ENCODE measurements around the gene ADCY2. TPM values are rescaled to one million over a fixed set of nuclear protein-coding genes. Genes with fewer than 3 reads are reported as not detected.

ADCY2 gene
- total RNA-seq, 5 donors from 2014 or later (not counting 1 experiment from before 2014, with no cell fraction given) = 0.23 to 0.32 TPM; not detected in 3

DNA sequence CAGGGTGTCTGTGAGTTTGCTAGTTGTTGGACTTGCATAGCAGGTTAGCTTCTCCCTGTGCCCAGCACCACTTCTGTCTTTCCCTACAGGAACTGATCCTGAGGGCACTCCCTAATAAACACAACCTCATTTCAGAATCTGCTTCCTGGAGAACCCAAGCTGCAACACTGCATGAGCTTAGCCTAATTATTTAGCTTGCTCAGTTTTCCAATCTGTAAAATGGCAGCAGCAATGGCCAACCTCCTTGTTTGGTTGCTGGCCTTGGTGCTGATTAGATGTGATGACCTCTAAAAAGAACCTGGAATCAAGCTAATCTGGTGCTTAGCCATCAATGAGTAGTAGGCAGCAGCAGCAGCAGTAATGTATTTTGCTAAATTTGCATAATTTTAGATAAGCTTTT lies 133.9 kb downstream of the ADCY2 start:
- H3K4me1 Mint-ChIP-seq = no peaks in the 10 kb centered on the region
- no peak overlapping the region for H3K27ac Mint-ChIP-seq
- no peak for ATAC-seq (replicated peaks in 1 of 4)
- Histone ChIP-seq H3K4me1 (ENCODE audit: control insufficient read depth in 1 of 2, extremely low read depth in 1 of 2, insufficient read depth in 2 of 2, low read length in 2 of 2) (no peaks in the 10 kb centered on the region), H3K27me3 (replicated peaks in 1 of 2; ENCODE audit: control insufficient read depth in 2 of 2, extremely low read depth in 1 of 2, insufficient read depth in 2 of 2, low read length in 1 of 2) (no peaks in the 10 kb centered on the region), H3K36me3 (ENCODE audit: control insufficient read depth in 2 of 2, extremely low read depth in 1 of 2, insufficient read depth in 1 of 2, low read length in 1 of 2) (no peaks in the 10 kb centered on the region), H3K9me3 (no peaks in the 10 kb centered on the region), H3K4me3 (ENCODE audit: control insufficient read depth in 1 of 2, extremely low read depth in 1 of 2, low read length in 1 of 2) (no peak overlapping the region), H3K27ac (ENCODE audit: low read length) (no peak overlapping the region)
- CTCF ChIA-PET = no interaction called here
- DNase-seq = no peak
- POLR2A ChIA-PET = no interaction called here
- H3K27me3 Mint-ChIP-seq = peaks cover 0 to 3% of the 10 kb centered on the region in 2 donors
- peaks cover 3 to 5% (median 4%) of the 10 kb centered on the region in 3 donors for H3K9me3 Mint-ChIP-seq
- no peaks in the 10 kb centered on the region for H3K36me3 Mint-ChIP-seq
- H3K4me3 Mint-ChIP-seq = no peak overlapping the region

DNA sequence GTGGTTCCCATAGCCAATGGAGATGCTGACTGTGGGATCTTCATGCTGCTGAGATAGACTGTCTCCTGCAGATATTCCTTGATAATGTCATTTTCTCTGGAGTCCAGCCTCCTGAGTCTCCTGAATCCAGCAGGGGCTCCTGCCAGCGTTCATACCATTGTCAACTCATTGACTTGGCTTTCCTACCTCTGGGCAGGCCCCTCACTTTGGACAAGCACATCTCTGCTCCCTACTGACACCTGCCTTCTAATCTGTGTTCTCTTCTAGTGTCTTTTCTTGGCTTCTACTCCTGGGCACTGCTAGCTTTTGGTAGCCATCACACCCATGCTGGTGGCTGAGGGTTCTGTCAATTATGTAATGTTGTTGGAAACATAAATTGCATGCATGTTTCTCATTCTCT lies 138.0 kb downstream of the ADCY2 start:
- no peak overlapping the region for H3K4me3 ChIP-seq (ENCODE audit: control insufficient read depth in 1 of 2, extremely low read depth in 1 of 2, low read length in 1 of 2)
- ATAC-seq (replicated peaks in 1 of 4) (no peak), DNase-seq (no peak)
- no peak overlapping the region for H3K27ac Mint-ChIP-seq
- CTCF ChIA-PET = no interaction called here
- peaks cover 3 to 5% (median 4%) of the 10 kb centered on the region in 3 donors for H3K9me3 Mint-ChIP-seq
- no peaks in the 10 kb centered on the region for H3K36me3 ChIP-seq (ENCODE audit: control insufficient read depth in 2 of 2, extremely low read depth in 1 of 2, insufficient read depth in 1 of 2, low read length in 1 of 2)
- no peak overlapping the region for H3K27ac ChIP-seq (ENCODE audit: low read length)
- H3K36me3 Mint-ChIP-seq = no peaks in the 10 kb centered on the region
- WGBS (ENCODE audit: insufficient coverage) = 17% methylated on average over 1 of the region's 1 CpG
- POLR2A ChIA-PET = no interaction called here
- H3K27me3 ChIP-seq (replicated peaks in 1 of 2; ENCODE audit: control insufficient read depth in 2 of 2, extremely low read depth in 1 of 2, insufficient read depth in 2 of 2, low read length in 1 of 2) = no peaks in the 10 kb centered on the region
- H3K4me3 Mint-ChIP-seq = no peak overlapping the region
- H3K4me1 Mint-ChIP-seq = no peaks in the 10 kb centered on the region
- no peaks in the 10 kb centered on the region for H3K4me1 ChIP-seq (ENCODE audit: control insufficient read depth in 1 of 2, extremely low read depth in 1 of 2, insufficient read depth in 2 of 2, low read length in 2 of 2)
- peaks cover 0 to 3% of the 10 kb centered on the region in 2 donors for H3K27me3 Mint-ChIP-seq
- H3K9me3 ChIP-seq = no peaks in the 10 kb centered on the region

DNA sequence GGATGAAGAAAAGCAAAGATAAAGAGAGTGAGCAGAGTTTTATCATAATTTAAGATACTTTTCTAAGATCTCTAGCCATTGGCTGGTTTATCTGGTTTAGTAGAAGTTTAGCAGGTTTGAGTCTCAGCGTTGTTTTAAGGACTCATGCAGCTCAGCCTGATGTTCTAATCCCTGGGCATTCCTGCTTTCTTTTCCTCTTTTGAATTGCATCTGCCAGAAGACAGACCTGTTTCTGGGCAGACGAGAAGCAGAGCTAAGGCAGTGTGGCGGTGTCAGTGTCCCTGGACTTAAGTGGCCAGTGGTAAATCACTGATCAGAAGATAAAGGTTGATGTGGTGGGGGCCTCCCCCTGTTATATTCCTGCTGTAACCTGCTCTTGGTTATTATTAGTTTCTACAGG lies 138.6 kb downstream of the ADCY2 start:
- peaks cover 3 to 5% (median 4%) of the 10 kb centered on the region in 3 donors for H3K9me3 Mint-ChIP-seq
- WGBS (ENCODE audit: insufficient coverage) = no CpG with 5 or more reads among the region's 3 CpGs
- Histone ChIP-seq H3K36me3 (ENCODE audit: control insufficient read depth in 2 of 2, extremely low read depth in 1 of 2, insufficient read depth in 1 of 2, low read length in 1 of 2) (no peaks in the 10 kb centered on the region), H3K27ac (ENCODE audit: low read length) (no peak overlapping the region), H3K4me1 (ENCODE audit: control insufficient read depth in 1 of 2, extremely low read depth in 1 of 2, insufficient read depth in 2 of 2, low read length in 2 of 2) (no peaks in the 10 kb centered on the region), H3K4me3 (ENCODE audit: control insufficient read depth in 1 of 2, extremely low read depth in 1 of 2, low read length in 1 of 2) (no peak overlapping the region), H3K27me3 (replicated peaks in 1 of 2; ENCODE audit: control insufficient read depth in 2 of 2, extremely low read depth in 1 of 2, insufficient read depth in 2 of 2, low read length in 1 of 2) (no peaks in the 10 kb centered on the region), H3K9me3 (no peaks in the 10 kb centered on the region)
- H3K27me3 Mint-ChIP-seq = peaks cover 0 to 3% of the 10 kb centered on the region in 2 donors
- CTCF ChIA-PET = no interaction called here
- H3K27ac Mint-ChIP-seq = no peak overlapping the region
- DNase-seq (no peak), ATAC-seq (replicated peaks in 1 of 4) (no peak)
- POLR2A ChIA-PET = no interaction called here
- H3K4me1 Mint-ChIP-seq = no peaks in the 10 kb centered on the region
- H3K36me3 Mint-ChIP-seq = no peaks in the 10 kb centered on the region
- no peak overlapping the region for H3K4me3 Mint-ChIP-seq

DNA sequence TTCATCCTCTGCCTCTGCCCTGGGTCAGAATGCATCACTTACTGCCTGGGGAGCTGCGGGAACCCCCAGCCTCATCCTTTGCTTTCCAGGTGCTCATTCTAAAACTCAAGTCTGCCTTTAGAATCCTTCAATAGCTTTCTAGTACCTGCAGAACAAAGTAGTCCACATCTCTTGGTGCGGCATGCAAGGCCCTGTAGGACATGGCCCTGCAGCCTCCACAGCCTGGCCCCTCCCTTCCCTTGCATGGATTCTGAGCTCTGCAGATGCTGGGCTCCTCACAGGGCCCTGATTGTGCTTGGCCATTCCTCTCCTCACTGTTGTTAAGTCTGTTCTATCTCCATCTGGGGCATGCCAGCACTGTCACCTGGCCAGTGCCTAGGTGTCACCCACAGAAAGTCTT lies 141.6 kb downstream of the ADCY2 start:
- ATAC-seq (replicated peaks in 1 of 4) (no peak), DNase-seq (no peak)
- WGBS (ENCODE audit: insufficient coverage) = 100% methylated on average over 2 of the region's 2 CpGs
- Mint-ChIP-seq H3K4me3 (no peak overlapping the region), H3K36me3 (no peaks in the 10 kb centered on the region), H3K4me1 (no peaks in the 10 kb centered on the region), H3K9me3 (no peaks in the 10 kb centered on the region), H3K27ac (no peak overlapping the region), H3K27me3 (peaks cover 0 to 8% of the 10 kb centered on the region in 2 donors)
- no peaks in the 10 kb centered on the region for H3K27me3 ChIP-seq (replicated peaks in 1 of 2; ENCODE audit: control insufficient read depth in 2 of 2, extremely low read depth in 1 of 2, insufficient read depth in 2 of 2, low read length in 1 of 2)
- no peak overlapping the region for H3K27ac ChIP-seq (ENCODE audit: low read length)
- no peaks in the 10 kb centered on the region for H3K4me1 ChIP-seq (ENCODE audit: control insufficient read depth in 1 of 2, extremely low read depth in 1 of 2, insufficient read depth in 2 of 2, low read length in 2 of 2)
- no peak overlapping the region for H3K4me3 ChIP-seq (ENCODE audit: control insufficient read depth in 1 of 2, extremely low read depth in 1 of 2, low read length in 1 of 2)
- CTCF ChIA-PET = no interaction called here
- H3K9me3 ChIP-seq = no peaks in the 10 kb centered on the region
- POLR2A ChIA-PET = no interaction called here
- no peaks in the 10 kb centered on the region for H3K36me3 ChIP-seq (ENCODE audit: control insufficient read depth in 2 of 2, extremely low read depth in 1 of 2, insufficient read depth in 1 of 2, low read length in 1 of 2)

DNA sequence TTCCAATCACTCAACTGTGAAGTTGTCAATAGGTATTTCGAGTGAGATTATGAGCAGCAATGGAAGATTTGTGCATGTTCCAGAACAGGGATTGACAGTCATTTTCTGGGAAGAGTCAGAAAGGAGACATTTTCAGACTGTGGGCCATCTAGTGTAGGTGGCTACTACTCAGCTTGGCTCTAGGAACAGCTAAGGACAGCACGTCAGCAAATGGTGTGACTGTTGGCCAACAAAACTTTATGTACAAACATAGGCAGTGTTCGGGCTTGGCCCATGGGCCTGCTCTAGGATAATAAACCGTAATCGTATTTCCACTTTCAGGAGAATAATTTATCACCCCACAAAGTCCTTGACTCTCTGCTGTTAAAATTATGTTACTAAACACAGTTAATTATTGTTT lies 143.6 kb downstream of the ADCY2 start:
- no peak for DNase-seq
- Histone ChIP-seq H3K36me3 (ENCODE audit: control insufficient read depth in 2 of 2, extremely low read depth in 1 of 2, insufficient read depth in 1 of 2, low read length in 1 of 2) (no peaks in the 10 kb centered on the region), H3K9me3 (no peaks in the 10 kb centered on the region), H3K4me1 (ENCODE audit: control insufficient read depth in 1 of 2, extremely low read depth in 1 of 2, insufficient read depth in 2 of 2, low read length in 2 of 2) (no peaks in the 10 kb centered on the region), H3K27ac (ENCODE audit: low read length) (no peak overlapping the region), H3K27me3 (replicated peaks in 1 of 2; ENCODE audit: control insufficient read depth in 2 of 2, extremely low read depth in 1 of 2, insufficient read depth in 2 of 2, low read length in 1 of 2) (no peaks in the 10 kb centered on the region), H3K4me3 (ENCODE audit: control insufficient read depth in 1 of 2, extremely low read depth in 1 of 2, low read length in 1 of 2) (no peak overlapping the region)
- H3K9me3 Mint-ChIP-seq = no peaks in the 10 kb centered on the region
- CTCF ChIA-PET = no interaction called here
- H3K4me1 Mint-ChIP-seq = no peaks in the 10 kb centered on the region
- ATAC-seq (replicated peaks in 1 of 4) = no peak
- no peaks in the 10 kb centered on the region for H3K36me3 Mint-ChIP-seq
- no peak overlapping the region for H3K4me3 Mint-ChIP-seq
- H3K27me3 Mint-ChIP-seq = peaks cover 0 to 8% of the 10 kb centered on the region in 2 donors
- H3K27ac Mint-ChIP-seq = no peak overlapping the region
- WGBS (ENCODE audit: insufficient coverage) = 70% methylated on average over 2 of the region's 5 CpGs
- POLR2A ChIA-PET = no interaction called here

DNA sequence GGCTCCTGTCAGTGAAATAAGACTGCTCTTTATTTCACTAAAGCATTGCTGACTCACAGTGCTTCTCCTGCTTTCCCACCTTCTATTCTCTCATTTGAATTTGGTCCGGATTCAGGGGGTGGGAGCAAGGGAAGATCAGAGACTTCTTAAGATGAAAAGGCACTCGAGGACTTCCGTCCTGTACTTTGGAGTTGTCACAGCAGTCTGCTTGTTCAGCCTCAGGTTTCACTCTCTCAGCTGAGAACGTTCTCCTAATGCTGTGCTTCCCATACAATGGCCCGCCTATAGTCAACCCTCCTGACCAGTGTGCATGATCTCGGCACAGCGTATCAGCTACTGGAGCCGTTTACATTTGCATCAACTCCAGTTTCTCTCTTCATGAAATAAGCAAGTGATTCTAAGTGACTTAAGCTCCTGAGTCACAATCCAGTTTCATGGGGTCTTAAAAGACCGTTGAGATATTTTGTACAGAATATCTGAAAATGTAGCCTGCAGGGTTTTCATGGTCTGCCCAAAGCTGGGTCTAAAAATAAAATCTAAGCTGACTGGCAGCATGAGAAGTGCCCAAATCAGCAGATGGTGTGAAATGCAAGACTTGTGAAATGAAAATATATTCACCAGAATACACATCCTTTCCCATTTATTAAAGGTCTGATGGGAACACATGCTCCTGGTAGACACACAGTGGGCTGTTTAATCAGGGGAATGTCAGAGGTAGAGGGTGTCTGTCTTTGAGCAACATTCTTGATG lies 145.0 kb downstream of the ADCY2 start:
- no peaks in the 10 kb centered on the region for H3K27me3 ChIP-seq (replicated peaks in 1 of 2; ENCODE audit: control insufficient read depth in 2 of 2, extremely low read depth in 1 of 2, insufficient read depth in 2 of 2, low read length in 1 of 2)
- H3K9me3 ChIP-seq = no peaks in the 10 kb centered on the region
- no peaks in the 10 kb centered on the region for H3K36me3 ChIP-seq (ENCODE audit: control insufficient read depth in 2 of 2, extremely low read depth in 1 of 2, insufficient read depth in 1 of 2, low read length in 1 of 2)
- Mint-ChIP-seq H3K27me3 (peaks cover 0 to 8% of the 10 kb centered on the region in 2 donors), H3K27ac (no peak overlapping the region), H3K36me3 (no peaks in the 10 kb centered on the region), H3K9me3 (no peaks in the 10 kb centered on the region), H3K4me3 (no peak overlapping the region), H3K4me1 (no peaks in the 10 kb centered on the region)
- POLR2A ChIA-PET = no interaction called here
- no peak for DNase-seq
- 61% methylated on average over 9 of the region's 9 CpGs for WGBS (ENCODE audit: insufficient coverage)
- H3K4me3 ChIP-seq (ENCODE audit: control insufficient read depth in 1 of 2, extremely low read depth in 1 of 2, low read length in 1 of 2) = no peak overlapping the region
- H3K4me1 ChIP-seq (ENCODE audit: control insufficient read depth in 1 of 2, extremely low read depth in 1 of 2, insufficient read depth in 2 of 2, low read length in 2 of 2) = no peaks in the 10 kb centered on the region
- H3K27ac ChIP-seq (ENCODE audit: low read length) = no peak overlapping the region
- CTCF ChIA-PET = no interaction called here
- no peak for ATAC-seq (replicated peaks in 1 of 4)

DNA sequence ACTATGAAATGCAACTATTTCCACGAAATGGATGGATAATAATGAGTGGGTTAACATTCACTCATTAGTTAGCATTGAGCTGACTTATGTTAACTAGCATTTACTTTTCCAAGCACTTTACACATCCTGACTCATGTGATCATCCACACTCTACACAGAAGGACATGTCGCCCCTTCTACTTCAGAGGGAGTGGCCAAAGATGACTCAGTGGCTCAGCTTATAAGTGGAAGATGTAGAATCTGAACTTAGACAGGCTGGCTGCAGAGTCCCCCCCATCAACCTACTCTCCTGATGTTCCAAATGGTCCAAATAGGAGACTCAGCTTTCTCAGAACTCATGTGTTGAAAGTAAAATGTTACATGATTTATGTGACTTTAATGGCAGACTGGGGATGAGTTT lies 146.0 kb downstream of the ADCY2 start:
- Histone ChIP-seq H3K27me3 (replicated peaks in 1 of 2; ENCODE audit: control insufficient read depth in 2 of 2, extremely low read depth in 1 of 2, insufficient read depth in 2 of 2, low read length in 1 of 2) (no peaks in the 10 kb centered on the region), H3K9me3 (no peaks in the 10 kb centered on the region), H3K27ac (ENCODE audit: low read length) (no peak overlapping the region), H3K4me3 (ENCODE audit: control insufficient read depth in 1 of 2, extremely low read depth in 1 of 2, low read length in 1 of 2) (no peak overlapping the region), H3K4me1 (ENCODE audit: control insufficient read depth in 1 of 2, extremely low read depth in 1 of 2, insufficient read depth in 2 of 2, low read length in 2 of 2) (no peaks in the 10 kb centered on the region), H3K36me3 (ENCODE audit: control insufficient read depth in 2 of 2, extremely low read depth in 1 of 2, insufficient read depth in 1 of 2, low read length in 1 of 2) (no peaks in the 10 kb centered on the region)
- Mint-ChIP-seq H3K36me3 (no peaks in the 10 kb centered on the region), H3K27me3 (peaks cover 0 to 8% of the 10 kb centered on the region in 2 donors), H3K9me3 (no peaks in the 10 kb centered on the region), H3K4me3 (no peak overlapping the region), H3K4me1 (no peaks in the 10 kb centered on the region), H3K27ac (no peak overlapping the region)
- WGBS (ENCODE audit: insufficient coverage) = no CpG with 5 or more reads among the region's 2 CpGs
- DNase-seq (no peak), ATAC-seq (replicated peaks in 1 of 4) (no peak)
- CTCF ChIA-PET = no interaction called here
- POLR2A ChIA-PET = no interaction called here

Measured in T-cell (primary cell).